ENCODE measurements around the gene SLC35B2.
A peak's percentile ranks its signal among the peaks of the same experiment; 100 is the strongest.

The SLC35B2 gene

GRCh38 chr6:44219815-44220784 lies 37.2 kb downstream of the SLC35B2 start:
- no peak for DNase-seq

- DNase-seq: peak; percentile 88
Observed at GRCh38 chr6:44219053-44219814, 38.1 kb downstream of the SLC35B2 start.

DNA sequence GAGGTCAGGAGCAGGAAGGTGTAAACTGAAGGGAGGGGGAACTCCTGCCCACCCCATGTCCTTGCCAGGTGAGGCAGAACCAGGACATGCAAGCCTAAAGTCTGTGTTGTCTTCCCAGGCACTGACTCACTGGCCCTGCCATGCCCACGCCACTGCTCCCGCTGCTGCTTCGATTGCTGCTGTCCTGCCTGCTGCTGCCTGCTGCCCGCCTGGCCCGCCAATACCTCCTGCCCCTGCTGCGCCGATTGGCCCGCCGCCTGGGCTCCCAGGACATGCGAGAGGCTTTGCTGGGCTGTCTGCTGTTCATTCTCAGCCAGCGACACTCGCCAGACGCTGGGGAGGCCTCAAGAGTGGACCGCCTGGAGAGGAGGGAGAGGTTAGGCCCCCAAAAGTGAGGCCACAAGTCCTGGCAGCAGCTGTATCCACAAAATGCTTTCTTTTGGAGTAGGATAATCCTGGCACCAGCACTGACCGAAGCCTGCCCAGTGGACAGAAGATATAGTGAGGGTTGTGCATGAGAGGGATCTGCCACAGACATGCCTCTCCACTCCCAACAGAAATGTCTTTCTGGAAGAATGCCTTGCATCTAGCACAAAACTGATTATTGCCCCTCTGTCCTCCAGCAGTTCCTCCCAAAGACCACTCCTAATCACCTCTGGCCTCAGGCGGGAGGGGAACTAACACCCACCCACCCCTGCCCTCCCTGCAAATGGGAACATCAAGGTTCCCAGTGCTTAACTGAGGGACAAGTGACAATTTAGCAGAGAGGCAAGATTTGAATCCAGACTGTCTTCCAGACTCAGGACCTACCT lies 39.8 kb downstream of the SLC35B2 start:
- no peak for DNase-seq

GRCh38 chr6:44216677-44217331 lies 40.5 kb downstream of the SLC35B2 start, which contains the start of gene MYMX:
MYMX (plus strand) TSS chr6:44216926; CDS start chr6:44217472, 546 bp downstream.
- DNase-seq: peak; percentile 23

GRCh38 chr6:44214307-44214706 lies 43.0 kb downstream of the SLC35B2 start:
- no peak for DNase-seq

- DNase-seq: no peak
Observed at GRCh38 chr6:44211284-44211683, 46.0 kb downstream of the SLC35B2 start.

GRCh38 chr6:44207966-44208365 lies 49.4 kb downstream of the SLC35B2 start:
- DNase-seq: no peak

All from OCI-M1 (cell line).